Measurements from ENCODE around the gene PARVG. TPM values are rescaled to one million over a fixed set of nuclear protein-coding genes. Genes with fewer than 3 reads are reported as not detected.

The PARVG gene
- total and polyA plus RNA-seq, 10 of the 15 experiments (the other 5 are each of a cell fraction or from before 2014, with no cell fraction given), result 6.3 to 123 (median 71.9) TPM

DNA sequence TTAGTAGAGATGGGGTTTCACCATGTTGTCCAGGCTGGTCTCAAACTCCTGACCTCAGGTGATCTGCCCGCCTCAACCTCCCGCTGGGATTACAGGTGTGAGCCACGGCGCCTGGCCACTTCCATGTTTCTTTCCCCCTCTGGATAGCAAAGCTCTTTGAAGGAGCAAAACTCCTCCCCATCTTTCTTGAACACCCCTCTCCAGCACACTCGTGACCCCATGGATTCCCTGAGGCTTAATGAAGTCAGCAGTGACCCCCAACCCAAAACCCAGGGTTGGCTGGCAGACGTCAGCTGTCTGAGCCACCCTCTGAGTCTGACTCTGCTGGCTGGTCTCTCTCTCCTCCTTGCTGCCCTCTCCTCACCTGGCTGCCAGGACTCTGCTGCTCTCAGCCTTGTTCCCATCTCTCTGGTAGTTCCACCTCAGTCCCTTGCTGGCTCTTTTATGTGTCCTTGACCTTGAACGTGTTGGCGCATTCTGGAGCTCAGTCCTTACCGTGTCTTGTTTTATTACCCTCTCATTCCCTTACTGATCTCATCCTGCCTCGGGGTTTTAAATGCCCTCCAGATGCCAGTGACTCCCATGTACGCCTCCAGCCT lies 44.5 kb downstream of the PARVG start (continued):
- TF ChIP-seq PKNOX1 (IDR thresholded peaks at IDR 0.05), result no peak

DNA sequence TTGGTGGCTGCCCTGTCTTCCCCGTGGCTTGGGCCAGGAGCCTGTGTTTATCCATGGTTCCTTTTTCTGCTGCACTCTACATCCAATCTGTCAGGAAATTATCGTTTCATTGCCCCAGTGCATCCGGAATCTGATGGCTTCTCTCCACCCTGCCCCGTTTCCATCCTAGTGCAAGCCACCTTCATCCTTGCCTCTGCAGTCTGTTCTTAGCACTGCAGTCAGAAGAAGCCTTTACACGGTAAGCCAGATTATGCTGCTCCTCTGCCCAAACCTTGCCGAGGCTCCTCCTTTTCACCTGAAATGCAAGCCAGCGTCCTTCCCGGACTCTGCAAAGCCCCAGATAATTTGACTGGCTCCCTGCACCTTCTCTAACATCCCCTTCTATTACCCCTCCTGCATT lies 45.1 kb downstream of the PARVG start:
- no peak overlapping the region for H2AFZ ChIP-seq (ENCODE audit: control insufficient read depth, low read depth, low read length)
- H3K36me3 ChIP-seq (ENCODE audit: control insufficient read depth in 2 of 2, insufficient read depth in 2 of 2, low read length in 1 of 2), result no peaks in the 10 kb centered on the region
- intact Hi-C loops (cut with micrococcal nuclease; ENCODE audit: unreplicated experiment) (no loop called here), in situ Hi-C loops (cut with MboI) (no loop called here)
- DNase-seq (ENCODE audit: low read depth, low spot score) (no peak), FAIRE-seq (no peak), ATAC-seq (no peak)
- 26% methylated on average over 8 of the region's 8 CpGs for WGBS (ENCODE audit: insufficient coverage, insufficient replicate concordance, low lambda C conversion rate, missing lambda C conversion rate)
- no peak overlapping the region for H3K4me2 ChIP-seq (ENCODE audit: control insufficient read depth, insufficient read depth)
- H4K20me1 ChIP-seq (ENCODE audit: control insufficient read depth, insufficient read depth), result no peaks in the 10 kb centered on the region
- no peaks in the 10 kb centered on the region for H3K4me1 ChIP-seq (ENCODE audit: control insufficient read depth, insufficient read depth, low read length)
- TF ChIP-seq TCF7 (IDR thresholded peaks at IDR 0.05; ENCODE audit: borderline replicate concordance) (no peak), MTA2 (IDR thresholded peaks at IDR 0.05; ENCODE audit: low read depth) (no peak), ZNF274 (IDR thresholded peaks at IDR 0.05; ENCODE audit: insufficient read depth, insufficient read length) (no peak), BACH1 (IDR thresholded peaks at IDR 0.05; ENCODE audit: borderline replicate concordance) (no peak), SUPT20H (IDR thresholded peaks at IDR 0.05; ENCODE audit: borderline replicate concordance, control insufficient read depth, low read depth, low read length) (no peak), SRF (IDR thresholded peaks at IDR 0.05; ENCODE audit: low read depth in 2 of 2, low read length in 2 of 2) (no peak), ZNF687 (IDR thresholded peaks at IDR 0.05) (no peak)
- TF ChIP-seq, protein P1, sequence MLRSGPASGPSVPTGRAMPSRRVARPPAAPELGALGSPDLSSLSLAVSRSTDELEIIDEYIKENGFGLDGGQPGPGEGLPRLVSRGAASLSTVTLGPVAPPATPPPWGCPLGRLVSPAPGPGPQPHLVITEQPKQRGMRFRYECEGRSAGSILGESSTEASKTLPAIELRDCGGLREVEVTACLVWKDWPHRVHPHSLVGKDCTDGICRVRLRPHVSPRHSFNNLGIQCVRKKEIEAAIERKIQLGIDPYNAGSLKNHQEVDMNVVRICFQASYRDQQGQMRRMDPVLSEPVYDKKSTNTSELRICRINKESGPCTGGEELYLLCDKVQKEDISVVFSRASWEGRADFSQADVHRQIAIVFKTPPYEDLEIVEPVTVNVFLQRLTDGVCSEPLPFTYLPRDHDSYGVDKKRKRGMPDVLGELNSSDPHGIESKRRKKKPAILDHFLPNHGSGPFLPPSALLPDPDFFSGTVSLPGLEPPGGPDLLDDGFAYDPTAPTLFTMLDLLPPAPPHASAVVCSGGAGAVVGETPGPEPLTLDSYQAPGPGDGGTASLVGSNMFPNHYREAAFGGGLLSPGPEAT (IDR thresholded peaks at IDR 0.05; ENCODE audit: low read depth), result no peak
- TF ChIP-seq, protein P2, sequence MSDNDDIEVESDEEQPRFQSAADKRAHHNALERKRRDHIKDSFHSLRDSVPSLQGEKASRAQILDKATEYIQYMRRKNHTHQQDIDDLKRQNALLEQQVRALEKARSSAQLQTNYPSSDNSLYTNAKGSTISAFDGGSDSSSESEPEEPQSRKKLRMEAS (IDR thresholded peaks at IDR 0.05; ENCODE audit: low read depth, low read length), result no peak
- ChIA-PET CTCF (no interaction called here), SMC1A (ENCODE audit: uncharacterized antibody, unreplicated experiment) (no interaction called here), RAD21 (ENCODE audit: unreplicated experiment) (no interaction called here), POLR2A (no interaction called here)
- BruUV-seq (replicated peaks), result no TSS peak
- H3K79me2 ChIP-seq (ENCODE audit: control insufficient read depth, insufficient read depth, low read length), result no peaks in the 10 kb centered on the region
- H3K27me3 ChIP-seq (replicated peaks in 1 of 2; ENCODE audit: control insufficient read depth in 2 of 2, insufficient read depth in 2 of 2, low read length in 1 of 2), result no peaks in the 10 kb centered on the region; a peak in 1 of 4 replicates
- H3K4me3 ChIP-seq, result no peak overlapping the region
- H3K9me3 ChIP-seq (replicated peaks; ENCODE audit: control insufficient read depth, insufficient read depth, low read length), result no peaks in the 10 kb centered on the region; the same call in 2 of the 3 replicates
- H3K9ac ChIP-seq (ENCODE audit: control insufficient read depth, insufficient read depth, low read length), result no peak overlapping the region
- no peak overlapping the region for H3K27ac ChIP-seq (ENCODE audit: control insufficient read depth, insufficient read depth)

All from GM12878 (cell line).